Endometrial microvascular endothelial cells (primary cell): Measurements from ENCODE around the gene FANCE. TPM values are rescaled to one million over a fixed set of nuclear protein-coding genes. Genes with fewer than 3 reads are reported as not detected.

Experiments used
- in situ Hi-C: cut with HindIII; loops from 2 replicates; pipeline ENCODE4 v1.10.0; 2017; ENCODE audit warnings: low sequenced_read_pairs, low pct_unique_long_range_greater_than_20kb; ENCODE audit errors: inconsistent ontology term
- total RNA-seq: library from RNA; depleted of rRNA; stranded (reverse); fragments of >200 nt; gene quantifications from one replicate; pipeline ENCODE4 v1.2.3, GENCODE V29; 2015; ENCODE audit errors: inconsistent ontology term

The FANCE gene
- total RNA-seq, 1 donor from 2014 or later = 10.6 TPM

DNA sequence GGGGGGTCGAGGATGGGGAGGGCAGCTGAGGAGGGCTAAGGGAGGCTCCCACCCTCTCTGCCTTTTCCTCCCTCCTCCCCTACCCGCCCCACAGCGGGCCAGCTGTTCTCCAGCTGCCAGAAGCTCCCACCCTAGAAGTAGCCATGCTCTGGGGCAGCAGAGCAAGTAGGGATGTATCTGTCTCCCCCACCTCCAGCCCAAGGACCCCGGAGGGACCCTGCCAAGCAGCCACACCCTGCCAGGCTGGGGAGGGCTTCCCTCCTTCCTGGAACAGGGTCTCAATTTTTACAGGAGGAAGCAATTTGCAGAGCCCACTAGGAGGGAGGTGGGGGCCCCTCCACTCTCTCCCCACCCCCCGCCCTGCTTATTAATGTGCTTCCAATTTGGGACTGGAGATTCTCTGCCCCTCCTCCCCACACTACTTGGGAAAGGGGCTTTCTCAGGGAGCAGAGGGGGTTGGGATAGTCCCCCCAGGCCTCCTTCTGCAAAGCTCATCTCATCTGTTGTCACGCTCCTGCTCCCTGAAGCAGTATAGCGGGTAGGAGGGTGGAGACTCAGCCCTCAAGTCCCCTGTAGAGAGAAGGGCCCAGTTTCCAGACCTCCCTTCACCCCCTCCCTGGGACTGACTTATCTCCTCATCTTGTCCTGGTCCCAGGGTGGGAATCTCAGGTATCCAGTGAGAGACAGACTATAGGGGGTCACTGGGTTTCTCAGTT, 40.3 kb downstream of the FANCE start:
- in situ Hi-C loops = no loop called here

DNA sequence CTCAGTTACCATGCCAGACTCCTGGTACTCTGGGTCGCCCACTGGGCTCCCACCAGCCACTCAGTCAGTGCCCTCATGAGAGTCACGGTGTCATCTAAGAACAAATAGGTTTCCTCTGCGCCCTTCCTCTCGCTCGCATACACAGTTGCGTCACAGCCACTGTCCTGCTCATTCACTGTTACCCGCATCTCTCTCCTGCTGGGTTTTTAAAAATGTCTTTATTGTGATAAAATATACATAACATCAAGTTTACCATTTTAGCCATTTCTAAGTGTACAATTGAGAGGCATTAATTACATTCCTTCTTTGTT, 40.8 kb downstream of the FANCE start:
- in situ Hi-C loops = no loop called here

DNA sequence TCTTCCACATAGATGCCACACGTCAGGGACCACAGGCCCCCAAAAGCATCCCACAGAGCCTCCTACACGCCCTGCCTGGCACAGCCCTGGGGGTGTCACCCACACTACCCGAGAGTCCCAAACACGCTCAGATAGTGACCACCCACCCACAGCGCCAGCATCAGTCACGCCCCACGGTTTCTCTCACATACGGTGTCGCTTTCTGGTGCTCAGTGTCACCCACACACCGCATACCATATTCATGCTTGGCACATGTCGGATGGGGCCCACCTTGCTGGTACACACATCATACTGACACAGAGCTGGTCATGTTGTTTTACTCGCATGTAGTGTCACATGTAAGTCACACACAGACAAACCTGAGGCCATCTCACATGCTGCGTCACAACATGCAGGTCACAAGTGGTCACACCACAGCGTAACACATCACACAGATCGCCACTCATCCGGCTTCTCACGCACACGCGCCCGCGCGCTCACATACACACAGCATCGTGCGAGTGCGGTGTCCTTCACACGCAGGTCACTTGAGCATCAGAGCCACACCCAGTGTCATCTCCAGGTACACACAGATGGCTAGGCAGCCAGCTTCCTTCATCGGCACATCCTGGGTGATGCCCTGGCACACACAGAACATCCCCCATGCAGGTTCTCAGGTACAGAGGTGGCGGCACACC, 41.3 kb downstream of the FANCE start:
- in situ Hi-C loops = no loop called here

DNA sequence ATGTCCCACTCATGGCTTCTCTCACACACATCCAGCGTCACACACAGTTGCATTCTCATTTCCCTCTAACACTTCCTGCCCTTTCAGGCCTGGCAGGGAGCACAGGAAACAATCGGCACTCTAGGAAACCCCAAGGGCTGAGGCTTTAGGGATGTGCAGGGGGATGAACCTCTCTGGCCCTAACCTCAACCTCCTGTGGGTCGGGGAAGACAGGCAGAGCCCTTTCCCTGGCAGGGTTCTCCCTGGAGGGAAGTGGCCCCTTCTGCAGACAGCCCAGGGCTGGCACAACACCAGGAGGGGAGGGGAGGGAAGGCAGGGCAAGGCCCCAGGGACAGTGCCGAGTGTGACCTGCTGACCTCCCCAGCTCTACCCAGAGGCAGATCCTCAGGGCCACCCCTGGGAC, 42.0 kb downstream of the FANCE start:
- in situ Hi-C loops = no loop called here

DNA sequence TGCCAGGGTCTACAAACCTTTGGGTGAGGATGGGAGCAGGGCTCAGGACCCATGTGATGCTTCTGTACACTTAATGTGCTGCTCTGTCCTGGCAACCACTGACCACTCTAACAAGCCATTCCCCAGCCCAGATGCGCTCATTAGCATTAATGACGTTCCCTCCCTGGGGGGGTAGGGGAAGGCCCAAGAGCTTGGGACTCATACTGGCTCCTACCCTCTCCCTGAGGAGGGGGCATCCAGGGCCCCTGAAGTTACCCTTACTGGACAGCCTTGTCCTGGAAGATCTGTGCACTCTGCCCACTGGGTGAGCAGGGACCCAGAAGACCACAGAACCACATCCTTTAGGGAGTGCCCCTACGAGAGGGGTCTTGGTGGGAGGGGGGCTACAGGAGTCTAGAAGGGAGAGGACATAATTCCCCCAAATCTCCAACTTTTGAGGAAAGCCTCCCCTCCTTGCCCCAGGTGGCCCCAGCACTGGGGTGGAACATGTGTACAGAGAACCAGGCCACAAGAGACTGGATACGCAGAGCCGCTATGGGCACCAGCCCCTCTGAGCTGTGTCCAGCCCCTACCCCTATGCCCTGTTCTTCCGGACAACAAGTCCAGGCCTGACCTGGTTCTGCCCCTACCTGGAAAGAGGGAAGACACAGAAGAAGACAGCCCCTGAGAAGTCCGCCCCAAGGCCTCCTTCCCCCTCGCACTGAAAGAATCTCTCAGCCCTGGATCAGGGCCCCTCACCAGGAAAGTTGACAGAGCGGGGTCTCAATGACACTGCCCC, 43.3 kb downstream of the FANCE start:
- in situ Hi-C loops = no loop called here

DNA sequence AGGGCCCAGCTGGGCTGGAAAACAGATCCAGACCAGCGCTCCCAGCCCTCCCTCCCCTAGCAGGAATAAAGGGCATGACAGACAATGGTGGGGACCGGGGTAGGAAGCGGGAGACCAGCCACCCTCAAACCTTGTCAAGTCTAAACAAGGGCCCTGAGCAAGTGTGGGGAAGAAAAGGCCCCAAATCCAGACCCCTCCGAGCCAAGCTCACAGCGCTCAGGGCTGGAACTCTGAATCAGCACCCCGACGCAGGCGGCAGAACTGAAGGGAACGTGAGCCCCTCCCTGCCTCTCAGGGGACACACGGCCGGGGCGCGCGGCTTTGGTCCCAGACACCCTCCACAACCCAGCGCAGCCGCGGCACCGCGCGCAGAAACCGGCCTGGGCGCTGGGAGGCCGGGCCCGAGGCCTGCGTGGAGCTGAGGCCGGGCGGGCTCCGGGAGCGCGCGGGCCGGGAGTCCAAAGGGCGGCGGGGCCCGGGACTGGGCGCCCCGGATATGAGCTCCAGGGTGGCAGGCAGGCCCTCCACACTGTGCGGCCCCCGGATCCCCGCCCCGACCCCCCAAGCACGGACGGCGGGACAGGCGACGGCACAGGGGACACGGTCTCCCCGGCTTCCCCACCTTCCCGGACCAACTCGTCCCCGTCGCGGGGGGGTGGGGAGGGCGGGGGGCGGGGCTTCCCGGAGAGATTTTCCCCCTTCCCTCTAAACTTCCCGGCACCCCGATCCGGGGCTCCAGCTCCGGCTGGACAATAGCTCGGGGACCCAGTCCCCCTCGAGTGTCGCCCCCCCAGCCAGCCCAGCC, 44.1 kb downstream of the FANCE start:
- in situ Hi-C loops = no loop called here

DNA sequence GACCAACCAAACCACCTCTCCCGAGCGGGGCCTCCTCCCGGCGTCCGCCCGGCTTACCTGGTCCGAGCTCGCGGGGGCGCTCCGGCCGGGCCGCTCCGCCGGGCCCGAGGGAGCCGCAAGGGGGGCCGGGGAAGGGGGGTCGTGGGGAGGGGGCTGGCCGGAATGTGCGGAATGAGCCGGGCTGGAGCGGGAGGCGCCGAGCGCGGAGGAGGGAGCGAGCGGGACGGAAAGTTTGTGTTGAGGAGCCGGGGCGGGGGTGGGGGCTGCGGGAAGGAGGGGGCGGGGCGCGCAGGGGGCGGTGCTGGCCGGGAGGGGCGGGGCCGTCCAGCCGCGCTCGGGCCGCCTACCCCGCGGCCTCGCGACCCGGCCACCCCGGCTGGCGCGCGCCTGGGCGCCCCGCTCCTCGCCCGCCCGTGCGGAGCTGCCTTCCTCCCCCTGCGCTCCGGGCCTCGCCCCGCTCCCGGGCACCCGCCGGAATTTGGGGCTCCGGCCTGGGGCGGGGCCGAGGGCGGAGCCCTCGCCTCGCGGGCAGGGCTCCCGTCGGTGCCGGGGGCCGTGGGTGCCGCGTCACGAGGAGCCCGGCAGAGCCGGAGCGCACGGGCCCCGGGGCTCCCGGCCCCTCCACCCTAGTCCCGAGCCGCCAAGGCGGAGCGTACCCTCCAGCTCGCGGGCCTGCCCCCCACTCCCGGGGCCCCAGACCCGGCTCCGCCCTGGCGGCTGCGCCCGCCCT, 44.9 kb downstream of the FANCE start, which contains the start of gene TEAD3:
Gene TEAD3, minus strand, starts transcription at position 239 of the 730 bp plus-strand sequence.
- in situ Hi-C loops = no loop called here

DNA sequence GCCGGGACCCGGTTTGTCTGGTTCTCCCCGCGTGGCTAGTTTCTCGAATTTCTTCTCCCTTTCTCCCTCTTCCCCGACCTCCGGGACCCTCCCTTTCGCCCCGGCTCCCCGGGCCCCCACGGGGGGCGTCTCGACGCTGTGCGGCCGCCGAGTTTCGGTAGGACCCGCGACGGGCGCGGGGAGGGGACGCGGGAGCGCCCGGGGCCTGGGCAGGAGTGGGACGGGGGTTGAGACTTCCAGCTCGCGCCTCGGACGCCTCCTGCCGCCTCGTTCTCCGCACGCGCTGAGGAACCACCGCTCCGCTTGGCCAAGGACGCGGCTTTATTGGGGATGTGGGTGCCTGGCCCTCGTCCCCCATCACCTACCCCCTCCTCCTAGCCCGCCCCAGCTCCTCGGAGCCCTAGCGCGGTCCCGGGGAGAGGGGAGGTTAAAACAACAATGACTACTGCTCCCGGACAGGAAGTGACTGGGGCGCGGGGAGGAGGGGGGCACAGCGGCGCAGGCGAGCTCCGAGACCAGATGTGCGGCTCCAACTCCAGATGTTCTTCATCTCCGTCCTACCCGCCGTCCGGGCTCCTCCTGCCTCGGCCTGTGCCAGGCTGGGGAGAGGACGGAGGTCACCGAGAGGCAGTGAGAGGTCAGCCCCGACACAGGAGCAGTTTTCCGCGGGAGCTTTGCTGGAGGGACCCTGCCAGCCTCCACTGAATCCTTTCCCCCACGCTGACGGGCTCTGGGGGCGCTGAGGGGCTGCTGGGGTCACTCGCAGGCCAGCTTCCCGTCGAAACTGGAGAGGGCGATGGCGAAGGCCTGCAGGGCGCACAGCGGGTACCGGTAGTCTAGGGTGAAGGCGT, 45.7 kb downstream of the FANCE start:
- in situ Hi-C loops = no loop called here

DNA sequence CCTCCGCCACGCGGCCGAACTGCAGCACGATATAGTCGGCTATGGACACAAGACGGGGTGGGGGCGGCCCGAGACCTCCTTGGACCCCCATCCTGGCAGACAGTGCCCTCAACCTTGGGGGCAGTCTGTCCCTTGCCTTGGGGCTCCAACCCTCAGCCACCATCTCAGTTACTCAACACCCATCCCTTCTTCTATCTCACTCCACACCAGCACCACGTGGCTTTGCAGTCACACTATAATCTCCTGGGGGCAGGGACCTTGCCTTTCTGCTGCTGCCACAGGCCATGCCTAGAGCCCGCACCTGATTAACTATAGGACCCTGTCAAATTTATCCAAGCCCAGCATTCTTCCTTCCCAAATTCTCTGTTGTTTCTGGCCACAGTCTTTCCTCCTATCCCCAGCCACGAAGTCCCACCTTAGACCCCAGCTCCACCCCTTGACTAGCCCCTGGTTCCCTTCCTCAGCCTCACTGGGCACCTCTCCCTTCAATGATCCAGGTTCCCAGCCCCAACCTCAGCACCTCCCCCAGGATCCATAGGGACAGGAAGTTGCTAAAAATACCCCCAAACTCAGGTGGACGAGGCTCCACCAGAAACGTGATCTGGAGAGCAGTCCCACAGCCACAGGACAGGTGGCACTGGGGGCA, 46.4 kb downstream of the FANCE start:
- in situ Hi-C loops = no loop called here

DNA sequence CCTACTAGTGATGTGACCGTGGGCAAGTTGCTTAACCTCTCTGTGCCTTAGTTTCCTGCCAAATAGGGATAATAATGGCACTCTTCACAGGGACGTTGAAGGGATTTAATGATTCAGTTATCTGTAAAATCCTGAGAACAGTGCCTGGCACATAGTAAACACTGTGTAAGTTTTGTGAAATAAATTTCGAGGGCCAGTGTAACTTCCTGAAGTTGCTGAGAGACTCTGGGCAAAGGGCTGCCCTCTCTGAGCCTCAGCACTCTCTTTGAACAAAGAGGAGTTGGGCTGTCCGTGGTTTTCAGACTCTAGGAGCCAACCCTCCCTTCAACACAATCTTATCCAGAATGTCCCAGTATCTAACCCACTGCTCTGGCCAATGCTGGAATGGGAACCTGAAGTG, 47.2 kb downstream of the FANCE start:
- in situ Hi-C loops = no loop called here

DNA sequence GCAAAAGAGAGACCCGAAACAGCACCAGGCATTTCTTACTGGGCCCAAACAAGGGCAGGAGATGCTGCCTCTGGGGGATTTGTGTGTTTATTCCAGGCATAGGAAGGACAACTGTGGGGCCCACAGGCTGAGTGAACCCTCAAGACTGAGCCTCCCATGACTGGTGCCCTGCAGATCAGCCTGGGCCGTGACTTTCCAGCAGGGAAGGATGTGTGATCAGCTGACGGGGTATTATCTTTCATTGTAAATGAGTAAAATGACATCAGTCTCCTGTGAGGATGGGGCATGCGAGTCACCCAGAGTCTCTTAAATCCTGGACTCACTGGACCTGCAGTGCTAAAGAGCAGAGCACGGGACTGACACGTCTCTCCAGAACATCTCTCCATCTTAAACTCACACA, 48.6 kb downstream of the FANCE start:
- in situ Hi-C loops = no loop called here

DNA sequence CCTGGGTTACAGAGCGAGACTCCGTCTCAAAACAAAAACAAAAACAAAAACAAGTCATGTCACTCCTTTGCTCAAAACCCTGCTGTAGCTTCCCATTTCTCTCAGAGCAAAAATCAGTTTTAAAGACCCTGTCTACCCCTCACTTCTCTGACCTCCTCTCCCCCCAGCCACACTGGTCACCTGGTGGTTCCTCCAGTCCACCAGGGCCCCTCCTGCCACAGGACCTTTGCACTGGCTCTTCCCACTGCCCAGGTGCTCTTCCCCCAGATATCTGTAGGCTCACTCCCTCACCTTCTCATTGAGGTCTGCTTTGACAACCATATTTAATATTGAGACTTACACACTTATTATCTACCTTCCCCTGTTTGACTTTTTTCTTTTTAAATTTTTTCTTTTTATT, 49.6 kb downstream of the FANCE start:
- in situ Hi-C loops = no loop called here

DNA sequence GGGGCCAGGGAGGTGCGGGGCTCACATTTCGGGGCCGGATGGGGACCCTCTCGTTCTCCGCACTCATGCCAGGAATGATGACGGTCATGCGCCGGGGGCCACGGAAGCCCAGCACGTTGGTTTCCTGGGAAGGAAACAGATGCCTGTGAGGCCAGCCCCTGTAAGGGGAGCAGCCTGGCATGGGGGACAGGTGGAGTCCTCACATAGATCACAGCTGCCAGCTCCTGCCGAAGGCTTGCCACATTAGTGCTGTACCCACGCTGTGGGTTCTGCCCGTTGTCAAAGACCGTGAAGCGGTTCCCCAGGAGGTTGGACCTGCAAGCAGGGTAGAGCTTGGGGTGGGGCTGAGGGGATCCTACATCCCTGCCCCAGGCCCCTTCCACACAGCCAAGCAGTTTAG, 51.4 kb downstream of the FANCE start:
- in situ Hi-C loops = no loop called here

DNA sequence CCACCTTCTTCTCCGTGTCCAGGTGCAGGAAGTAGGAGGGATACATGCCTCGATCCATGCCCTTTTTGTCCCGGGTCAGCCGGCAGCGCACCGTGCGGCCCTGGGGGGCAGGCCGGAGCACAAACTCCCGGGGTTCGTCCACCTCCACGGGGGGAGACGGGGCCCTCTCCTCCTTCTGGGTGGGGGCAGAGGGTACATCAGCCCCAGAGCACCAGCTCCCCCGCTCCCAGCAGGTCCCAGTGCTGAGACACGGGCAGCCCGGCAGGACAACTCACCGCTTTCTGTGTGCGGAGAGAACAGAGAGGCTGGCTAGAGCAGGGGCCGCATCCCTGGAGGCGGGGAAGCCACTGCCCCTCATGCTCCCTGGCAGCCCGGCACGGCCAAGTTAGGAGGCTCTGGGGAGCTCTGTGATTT, 53.9 kb downstream of the FANCE start:
- in situ Hi-C loops = no loop called here

DNA sequence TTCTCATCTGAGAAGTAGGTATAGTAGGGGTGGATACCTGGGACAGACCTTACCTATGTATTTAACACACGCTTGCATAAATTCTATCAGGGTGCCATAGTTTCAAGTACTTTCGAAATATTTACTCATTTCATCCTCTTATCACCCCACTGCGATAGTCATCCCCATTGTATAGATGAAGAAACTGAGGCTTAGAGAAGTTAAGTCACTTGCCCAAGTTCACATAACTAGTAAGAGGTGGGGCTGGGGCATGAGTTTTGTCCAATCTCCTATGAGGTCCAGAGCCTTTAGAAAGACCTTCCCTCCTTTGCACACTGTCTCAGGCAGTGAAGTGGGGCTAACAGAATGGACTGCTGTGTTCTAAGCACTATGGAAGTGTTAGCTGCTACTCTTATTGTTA, 54.4 kb downstream of the FANCE start:
- in situ Hi-C loops = no loop called here

DNA sequence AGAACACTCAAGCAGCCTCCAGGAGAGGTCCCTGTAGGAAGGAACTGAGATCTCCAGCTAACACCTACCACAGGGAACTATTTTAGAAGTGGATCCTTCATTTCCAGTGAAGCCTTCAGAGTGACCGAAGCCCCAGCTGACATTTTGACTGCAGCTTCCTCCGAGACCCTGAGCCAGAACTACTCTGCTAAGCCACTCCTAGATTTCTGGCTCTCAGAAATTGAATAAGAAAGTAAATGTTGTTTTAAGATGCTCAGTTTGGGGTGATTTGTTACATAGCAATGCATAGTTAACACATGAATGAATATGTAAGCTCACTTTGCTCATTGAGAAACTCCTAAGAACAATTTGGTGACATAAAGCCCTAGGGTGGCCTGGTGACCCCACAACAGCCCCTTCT, 55.1 kb downstream of the FANCE start:
- in situ Hi-C loops = no loop called here

DNA sequence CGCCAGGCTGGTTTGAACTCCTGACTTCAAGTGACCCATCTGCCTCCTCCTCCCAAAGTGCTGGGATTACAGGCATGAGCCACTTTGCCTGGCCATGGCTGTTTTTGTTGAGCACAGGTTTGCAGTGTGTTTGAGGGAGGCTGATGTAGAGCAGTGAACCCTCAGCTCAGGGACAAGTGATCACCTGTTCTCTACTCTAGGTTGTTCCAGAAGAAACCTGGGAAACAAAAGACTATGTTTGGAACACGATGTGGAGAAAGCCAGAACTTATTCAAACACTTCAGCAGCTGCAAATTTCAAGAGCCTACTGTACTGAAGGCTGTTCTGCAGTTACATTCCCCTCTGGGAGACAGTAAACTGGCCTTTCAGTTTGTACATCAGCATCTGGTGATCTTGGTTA, 55.9 kb downstream of the FANCE start:
- in situ Hi-C loops = no loop called here
